Activated T-cell treated with anti-CD3 and anti-CD28 coated beads, Interleukin-2, amount 50 U/mL, for 24 hours (primary cell): ENCODE measurements around the gene SMOC1.

Experiments used
- DNase-seq: peaks from one replicate; pipeline ENCODE4 v3.0.0-alpha.2; 2020
- H3K27ac Mint-ChIP-seq: 2 replicates; pipeline ENCODE4 v1.8.0; 2020; ENCODE audit warnings: mild to moderate bottlenecking, mixed read lengths
- H3K27me3 Mint-ChIP-seq: 2 replicates; pipeline ENCODE4 v1.8.0; 2020; ENCODE audit warnings: mixed read lengths
- H3K36me3 Mint-ChIP-seq: 2 replicates; pipeline ENCODE4 v1.8.0; 2020; ENCODE audit warnings: low read depth, mixed read lengths
- H3K4me1 Mint-ChIP-seq: 2 replicates; pipeline ENCODE4 v1.8.0; 2020; ENCODE audit warnings: low read depth, mixed read lengths
- H3K4me3 Mint-ChIP-seq: 2 replicates; pipeline ENCODE4 v1.8.0; 2020; ENCODE audit warnings: mild to moderate bottlenecking, moderate library complexity, mixed read lengths
- H3K9me3 Mint-ChIP-seq: 2 replicates; pipeline ENCODE4 v1.8.0; 2020; ENCODE audit warnings: mixed read lengths

SMOC1 gene

GRCh38 chr14:70022771-70023445 is 143.7 kb downstream of the SMOC1 start:
- Mint-ChIP-seq H3K4me1 (peaks cover 7% of the 10 kb centered on the region), H3K36me3 (no peaks in the 10 kb centered on the region), H3K4me3 (no peak overlapping the region), H3K27ac (no peak overlapping the region), H3K27me3 (peaks cover 7% of the 10 kb centered on the region), H3K9me3 (no peaks in the 10 kb centered on the region)
- no peak for DNase-seq

DNA sequence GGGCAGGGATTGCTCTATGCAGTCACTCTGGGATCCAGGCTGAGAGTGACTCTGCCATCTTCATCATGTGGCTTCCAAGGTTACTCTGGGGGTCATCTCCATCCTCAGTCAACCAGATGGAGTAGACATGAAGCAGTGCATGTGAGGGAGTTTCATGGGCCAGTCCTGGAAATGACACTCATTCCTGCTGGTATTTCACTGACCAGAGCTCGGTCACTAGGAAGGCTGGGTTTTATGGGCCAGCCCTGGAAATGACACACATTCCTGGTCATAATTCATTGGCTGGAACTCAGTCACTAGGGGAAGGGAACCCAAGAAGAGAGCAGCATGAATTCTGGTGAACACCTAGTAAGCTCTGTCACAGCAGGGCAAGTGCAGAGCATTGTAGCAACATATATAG is 144.7 kb downstream of the SMOC1 start:
- H3K27me3 Mint-ChIP-seq, result peaks cover 6% of the 10 kb centered on the region
- H3K36me3 Mint-ChIP-seq, result no peaks in the 10 kb centered on the region
- no peak for DNase-seq
- no peak overlapping the region for H3K4me3 Mint-ChIP-seq
- H3K27ac Mint-ChIP-seq, result no peak overlapping the region
- H3K4me1 Mint-ChIP-seq, result peaks cover 2% of the 10 kb centered on the region
- H3K9me3 Mint-ChIP-seq, result no peaks in the 10 kb centered on the region

- Mint-ChIP-seq H3K9me3 (no peaks in the 10 kb centered on the region), H3K27ac (no peak overlapping the region), H3K27me3 (peaks cover 7% of the 10 kb centered on the region), H3K4me3 (no peak overlapping the region), H3K36me3 (no peaks in the 10 kb centered on the region), H3K4me1 (no peaks in the 10 kb centered on the region)
- peak; percentile 80 for DNase-seq
Measured at GRCh38 chr14:70027785-70028428, 148.7 kb downstream of the SMOC1 start.

DNA sequence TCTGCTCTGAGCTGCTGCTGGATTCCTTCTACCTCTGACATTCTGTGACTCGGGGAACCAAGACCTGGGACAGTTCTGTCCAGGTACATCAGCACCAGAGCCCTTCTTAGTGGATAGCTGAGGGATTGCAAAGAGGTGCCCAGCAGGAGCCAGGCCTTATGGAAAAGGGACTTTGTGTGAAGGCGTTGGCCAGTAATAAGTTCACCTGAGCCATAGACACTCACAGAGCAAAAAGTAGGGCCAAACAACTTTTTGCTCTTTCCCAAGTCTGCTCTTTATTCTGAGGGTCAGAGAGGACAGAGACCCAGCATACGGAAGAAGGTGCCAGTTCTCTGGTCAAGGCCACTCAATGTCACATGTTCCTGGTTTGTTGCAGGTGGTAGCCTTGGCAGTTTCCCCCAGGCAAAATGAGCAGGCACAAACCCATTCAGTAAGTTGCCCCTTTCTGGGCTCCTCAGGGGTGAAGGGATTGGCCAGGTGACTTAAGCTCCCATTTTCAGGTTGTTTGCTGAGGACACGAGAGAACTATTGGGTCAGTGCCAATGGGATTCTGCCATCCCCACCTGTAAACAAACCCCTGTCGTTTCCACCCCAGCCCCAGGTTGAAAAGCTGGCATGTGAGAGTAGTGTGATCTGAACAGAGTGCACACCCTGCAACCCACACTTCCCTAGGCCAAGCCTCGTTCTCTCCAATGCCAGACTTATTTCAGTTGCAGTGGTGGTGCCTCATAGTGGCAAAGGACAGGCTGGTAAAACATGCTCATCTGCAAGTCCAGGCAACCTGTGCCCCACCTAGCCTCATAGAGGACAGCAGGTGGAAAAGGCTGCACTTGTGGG is 150.3 kb downstream of the SMOC1 start:
- no peak overlapping the region for H3K27ac Mint-ChIP-seq
- no peak for DNase-seq
- no peaks in the 10 kb centered on the region for H3K9me3 Mint-ChIP-seq
- H3K36me3 Mint-ChIP-seq, result no peaks in the 10 kb centered on the region
- peaks cover 7% of the 10 kb centered on the region for H3K27me3 Mint-ChIP-seq
- H3K4me3 Mint-ChIP-seq, result no peak overlapping the region
- no peaks in the 10 kb centered on the region for H3K4me1 Mint-ChIP-seq

GRCh38 chr14:70032016-70032415 is 152.8 kb downstream of the SMOC1 start:
- Mint-ChIP-seq H3K27me3 (peaks cover 7% of the 10 kb centered on the region), H3K4me1 (no peaks in the 10 kb centered on the region), H3K36me3 (no peaks in the 10 kb centered on the region), H3K4me3 (no peak overlapping the region), H3K27ac (no peak overlapping the region), H3K9me3 (no peaks in the 10 kb centered on the region)
- no peak for DNase-seq

GRCh38 chr14:70032447-70032846 is 153.2 kb downstream of the SMOC1 start:
- Mint-ChIP-seq H3K36me3 (no peaks in the 10 kb centered on the region), H3K27me3 (peaks cover 7% of the 10 kb centered on the region), H3K4me3 (no peak overlapping the region), H3K4me1 (no peaks in the 10 kb centered on the region), H3K27ac (no peak overlapping the region), H3K9me3 (no peaks in the 10 kb centered on the region)
- no peak for DNase-seq

DNA sequence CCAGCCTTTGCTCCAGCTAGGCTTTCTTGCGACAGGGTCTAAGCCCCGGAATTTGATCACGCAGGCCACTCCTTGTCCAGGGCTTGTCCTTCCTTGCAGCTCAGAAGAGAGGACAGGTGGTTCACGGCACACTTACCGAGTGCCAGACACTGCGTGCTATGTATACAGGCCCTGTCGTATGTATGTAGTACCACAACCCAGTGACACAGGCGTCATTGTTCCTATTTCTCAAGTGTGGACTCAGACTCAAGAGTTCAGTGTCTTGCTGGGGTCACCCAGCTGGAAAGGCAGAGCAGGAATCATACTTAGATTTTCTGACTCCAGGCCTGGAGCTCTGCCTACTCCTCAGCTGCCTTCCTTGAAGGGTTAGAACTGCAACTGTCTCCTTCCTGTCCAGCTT is 153.9 kb downstream of the SMOC1 start:
- Mint-ChIP-seq H3K9me3 (no peaks in the 10 kb centered on the region), H3K4me1 (no peaks in the 10 kb centered on the region), H3K36me3 (no peaks in the 10 kb centered on the region), H3K27ac (no peak overlapping the region), H3K4me3 (no peak overlapping the region), H3K27me3 (peaks cover 11% of the 10 kb centered on the region)
- no peak for DNase-seq

DNA sequence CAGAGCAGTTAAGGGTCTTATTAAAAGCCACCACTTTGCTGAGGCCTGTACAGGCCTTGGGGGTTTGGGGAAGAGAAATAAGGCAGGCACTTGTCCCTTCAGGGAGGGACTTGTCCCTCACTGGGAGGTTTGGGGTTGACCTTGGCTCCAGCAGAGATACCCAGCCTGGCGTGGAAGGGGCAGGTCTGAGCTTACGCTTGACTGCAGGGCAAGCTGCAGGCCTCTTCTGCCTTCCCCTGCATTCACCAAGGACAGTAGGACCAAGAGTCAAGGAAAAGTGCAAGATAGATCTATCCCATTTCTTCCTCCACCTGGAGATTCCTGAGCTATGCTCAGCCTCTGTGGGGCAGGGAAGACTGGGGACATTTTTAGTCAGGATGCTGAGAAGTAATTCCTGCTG is 154.3 kb downstream of the SMOC1 start:
- no peaks in the 10 kb centered on the region for H3K4me1 Mint-ChIP-seq
- H3K9me3 Mint-ChIP-seq, result no peaks in the 10 kb centered on the region
- DNase-seq, result no peak

GRCh38 chr14:70034257-70034656 is 155.0 kb downstream of the SMOC1 start:
- Mint-ChIP-seq H3K4me3 (no peak overlapping the region), H3K27me3 (peaks cover 19% of the 10 kb centered on the region), H3K4me1 (no peaks in the 10 kb centered on the region), H3K36me3 (no peaks in the 10 kb centered on the region), H3K9me3 (no peaks in the 10 kb centered on the region), H3K27ac (no peak overlapping the region)
- DNase-seq, result no peak

More for the DNA sequence above, 154.3 kb downstream of the SMOC1 start:
- Mint-ChIP-seq H3K27ac (no peak overlapping the region), H3K36me3 (no peaks in the 10 kb centered on the region), H3K4me3 (no peak overlapping the region), H3K27me3 (peaks cover 14% of the 10 kb centered on the region)

- H3K27ac Mint-ChIP-seq, result no peak overlapping the region
- no peak for DNase-seq
- H3K4me1 Mint-ChIP-seq, result no peaks in the 10 kb centered on the region
- H3K9me3 Mint-ChIP-seq, result no peaks in the 10 kb centered on the region
- peaks cover 24% of the 10 kb centered on the region for H3K27me3 Mint-ChIP-seq
- H3K4me3 Mint-ChIP-seq, result no peak overlapping the region
- H3K36me3 Mint-ChIP-seq, result no peaks in the 10 kb centered on the region
Measured at GRCh38 chr14:70036665-70037064, 157.4 kb downstream of the SMOC1 start.

- no peak for DNase-seq
- H3K27ac Mint-ChIP-seq, result no peak overlapping the region
Measured at GRCh38 chr14:70043001-70043400, 163.8 kb downstream of the SMOC1 start.

DNA sequence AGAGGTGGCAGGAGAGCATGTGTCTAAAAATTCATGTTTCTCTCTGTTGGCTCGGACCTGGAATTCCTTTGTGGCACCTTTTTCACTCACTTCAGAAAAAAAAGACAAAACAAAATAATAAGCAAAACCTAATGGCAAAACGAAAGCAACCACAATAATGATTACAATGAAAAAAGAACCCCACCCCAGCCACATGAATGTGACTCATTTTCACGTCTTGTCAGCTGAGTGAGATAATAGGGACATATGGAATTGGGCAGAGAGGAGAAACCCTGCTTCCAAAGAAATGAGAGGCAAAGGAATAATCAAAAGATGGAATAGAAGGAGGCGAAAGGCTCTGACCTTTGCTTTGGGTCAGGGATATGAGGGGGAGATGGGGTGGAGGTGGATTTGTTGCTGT is 166.1 kb downstream of the SMOC1 start:
- H3K4me3 Mint-ChIP-seq, result no peak overlapping the region
- no peaks in the 10 kb centered on the region for H3K36me3 Mint-ChIP-seq
- peaks cover 31% of the 10 kb centered on the region for H3K27me3 Mint-ChIP-seq
- no peaks in the 10 kb centered on the region for H3K9me3 Mint-ChIP-seq
- no peak for DNase-seq
- no peak overlapping the region for H3K27ac Mint-ChIP-seq
- no peaks in the 10 kb centered on the region for H3K4me1 Mint-ChIP-seq

More at GRCh38 chr14:70043001-70043400, 163.8 kb downstream of the SMOC1 start:
- no peak overlapping the region for H3K4me3 Mint-ChIP-seq
- H3K27me3 Mint-ChIP-seq, result peaks cover 48% of the 10 kb centered on the region
- H3K9me3 Mint-ChIP-seq, result no peaks in the 10 kb centered on the region
- no peaks in the 10 kb centered on the region for H3K36me3 Mint-ChIP-seq
- H3K4me1 Mint-ChIP-seq, result no peaks in the 10 kb centered on the region

- DNase-seq, result no peak
- no peak overlapping the region for H3K27ac Mint-ChIP-seq
- H3K9me3 Mint-ChIP-seq, result no peaks in the 10 kb centered on the region
- H3K27me3 Mint-ChIP-seq, result peaks cover 31% of the 10 kb centered on the region
- H3K36me3 Mint-ChIP-seq, result no peaks in the 10 kb centered on the region
- no peaks in the 10 kb centered on the region for H3K4me1 Mint-ChIP-seq
- H3K4me3 Mint-ChIP-seq, result no peak overlapping the region
Measured at GRCh38 chr14:70045844-70046535, 166.8 kb downstream of the SMOC1 start.

GRCh38 chr14:70047598-70048312 is 168.5 kb downstream of the SMOC1 start:
- H3K27me3 Mint-ChIP-seq, result peaks cover 22% of the 10 kb centered on the region
- no peak for DNase-seq
- no peak overlapping the region for H3K4me3 Mint-ChIP-seq
- no peak overlapping the region for H3K27ac Mint-ChIP-seq
- H3K36me3 Mint-ChIP-seq, result no peaks in the 10 kb centered on the region
- peaks cover 6% of the 10 kb centered on the region for H3K4me1 Mint-ChIP-seq
- H3K9me3 Mint-ChIP-seq, result no peaks in the 10 kb centered on the region
